PC-9 (cell line): Measurements from ENCODE around the gene PLCD4.

ENCODE experiments used
- EZH2 ChIP-seq: fragments of 200-600 bp; sonication (generic); IDR thresholded peaks from 2 replicates; pipeline ENCODE4 v1.8.0; 2017; ENCODE audit warnings: antibody characterized with exemption, low read depth
- TF ChIP-seq, protein P1 (sequence below): fragments of 200-600 bp; sonication (generic); conservative IDR thresholded peaks from 2 replicates; pipeline ENCODE4 v1.6.1; 2017; ENCODE audit warnings: mixed run types, antibody characterized with exemption, mild to moderate bottlenecking, moderate library complexity

DNA sequence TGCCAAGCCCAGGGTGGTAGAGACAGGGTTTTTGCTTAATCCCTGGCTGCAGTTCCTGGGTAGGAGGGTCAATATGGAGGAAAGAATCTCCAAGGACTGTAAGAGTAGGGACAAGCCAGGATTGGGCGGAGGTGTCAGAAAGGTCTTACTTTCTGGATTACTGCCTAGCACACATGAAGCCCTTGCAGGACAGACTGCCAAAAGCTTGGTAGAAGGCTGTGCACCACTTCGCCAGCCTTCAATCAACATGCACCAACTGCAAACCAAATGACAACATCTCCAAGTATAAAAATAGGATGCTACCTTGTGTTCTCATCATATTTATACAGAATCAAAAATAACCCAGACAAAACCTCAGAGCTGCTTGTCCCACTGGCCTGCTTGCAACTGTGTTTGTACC lies 48.1 kb downstream of the PLCD4 start:
- TF ChIP-seq, protein P1, sequence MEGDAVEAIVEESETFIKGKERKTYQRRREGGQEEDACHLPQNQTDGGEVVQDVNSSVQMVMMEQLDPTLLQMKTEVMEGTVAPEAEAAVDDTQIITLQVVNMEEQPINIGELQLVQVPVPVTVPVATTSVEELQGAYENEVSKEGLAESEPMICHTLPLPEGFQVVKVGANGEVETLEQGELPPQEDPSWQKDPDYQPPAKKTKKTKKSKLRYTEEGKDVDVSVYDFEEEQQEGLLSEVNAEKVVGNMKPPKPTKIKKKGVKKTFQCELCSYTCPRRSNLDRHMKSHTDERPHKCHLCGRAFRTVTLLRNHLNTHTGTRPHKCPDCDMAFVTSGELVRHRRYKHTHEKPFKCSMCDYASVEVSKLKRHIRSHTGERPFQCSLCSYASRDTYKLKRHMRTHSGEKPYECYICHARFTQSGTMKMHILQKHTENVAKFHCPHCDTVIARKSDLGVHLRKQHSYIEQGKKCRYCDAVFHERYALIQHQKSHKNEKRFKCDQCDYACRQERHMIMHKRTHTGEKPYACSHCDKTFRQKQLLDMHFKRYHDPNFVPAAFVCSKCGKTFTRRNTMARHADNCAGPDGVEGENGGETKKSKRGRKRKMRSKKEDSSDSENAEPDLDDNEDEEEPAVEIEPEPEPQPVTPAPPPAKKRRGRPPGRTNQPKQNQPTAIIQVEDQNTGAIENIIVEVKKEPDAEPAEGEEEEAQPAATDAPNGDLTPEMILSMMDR = no peak
- no peak for TF ChIP-seq EZH2
